ENCODE measurements around the gene KCNAB1. TPM values are rescaled to one million over a fixed set of nuclear protein-coding genes. Genes with fewer than 3 reads are reported as not detected.
"Not testable (repeated sequence)": the region's sequence is repeated elsewhere in the genome, so short reads cannot be mapped to it uniquely, and the experiment has no call there.

Gene KCNAB1
- total RNA-seq, 1 experiment from 2014 or later = not detected

GRCh38 chr3:156563900-156564682 is 443.7 kb downstream of the KCNAB1 start:
- Histone ChIP-seq H3K4me2 (ENCODE audit: low read length) (no peak overlapping the region), H3K27me3 (ENCODE audit: low read length) (no peaks in the 10 kb centered on the region), H3K36me3 (ENCODE audit: low read depth, low read length) (no peaks in the 10 kb centered on the region), H3K79me2 (ENCODE audit: low read length) (no peaks in the 10 kb centered on the region), H3K9me3 (ENCODE audit: low read length) (no peaks in the 10 kb centered on the region), H3K4me1 (ENCODE audit: insufficient read depth, low read length) (no peaks in the 10 kb centered on the region), H3F3A (ENCODE audit: low read length, unreplicated experiment) (no peaks in the 10 kb centered on the region), H4K20me1 (ENCODE audit: low read length) (no peaks in the 10 kb centered on the region), H3K4me3 (ENCODE audit: low read length) (no peak overlapping the region), H3K9ac (ENCODE audit: low read length) (no peak overlapping the region), H2AFZ (ENCODE audit: low read length) (no peak overlapping the region), H3K9me2 (replicated peaks; ENCODE audit: low read length) (no peaks in the 10 kb centered on the region), H3K27ac (ENCODE audit: low read length) (no peak overlapping the region)
- TF ChIP-seq CTCF (conservative IDR thresholded peaks at IDR 0.05; ENCODE audit: low read depth, low read length) (no peak), EZH2 (IDR thresholded peaks at IDR 0.05; ENCODE audit: low read length, unreplicated experiment) (no peak), EZH2phosphoT487 (IDR thresholded peaks at IDR 0.05; ENCODE audit: borderline replicate concordance, low read length) (no peak)
- intact Hi-C loops (cut with micrococcal nuclease) = no loop called here
- no TSS peak for BruUV-seq (replicated peaks)
- DNase-seq = no peak
- ChIA-PET CTCF (no interaction called here), POLR2A (ENCODE audit: unreplicated experiment) (no interaction called here)
- ATAC-seq = no peak

- H4K20me1 ChIP-seq (ENCODE audit: low read length); ATAC-seq; H3K4me3 ChIP-seq (ENCODE audit: low read length); H3K36me3 ChIP-seq (ENCODE audit: low read depth, low read length); POLR2A ChIA-PET (ENCODE audit: unreplicated experiment); H3F3A ChIP-seq (ENCODE audit: low read length, unreplicated experiment); H3K27me3 ChIP-seq (ENCODE audit: low read length); H3K27ac ChIP-seq (ENCODE audit: low read length); H3K4me1 ChIP-seq (ENCODE audit: insufficient read depth, low read length); H2AFZ ChIP-seq (ENCODE audit: low read length); H3K9me2 ChIP-seq (replicated peaks; ENCODE audit: low read length); H3K79me2 ChIP-seq (ENCODE audit: low read length); BruUV-seq (replicated peaks); intact Hi-C loops (cut with micrococcal nuclease); H3K9ac ChIP-seq (ENCODE audit: low read length); H3K4me2 ChIP-seq (ENCODE audit: low read length); H3K9me3 ChIP-seq (ENCODE audit: low read length); DNase-seq: not testable (repeated sequence)
- CTCF ChIA-PET = interaction anchor here (0.6 kb wide), 1 partner anchor 181 kb away, joined by 3 read pairs; no protein-coding TSS in a partner anchor
Observed at GRCh38 chr3:156569016-156569415, 448.6 kb downstream of the KCNAB1 start.

DNA sequence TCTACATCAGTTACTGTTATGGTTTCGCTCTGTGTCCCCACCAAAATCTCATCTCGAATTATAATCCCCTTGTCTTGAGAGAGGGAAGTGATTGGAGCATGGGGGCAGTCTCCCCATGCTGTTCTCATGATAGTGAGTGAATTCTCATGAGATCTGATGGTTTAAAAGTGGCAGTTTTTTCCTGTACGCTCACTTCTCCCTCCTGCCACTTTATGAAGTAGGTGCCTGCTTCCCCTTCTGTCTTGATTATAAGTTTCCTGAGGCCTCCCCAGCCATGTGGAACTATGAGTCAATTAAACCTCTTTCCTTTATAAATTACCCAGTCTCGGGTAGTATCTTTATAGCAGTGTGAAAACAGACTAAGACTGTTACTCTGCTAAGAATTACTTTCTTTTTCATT is 449.5 kb downstream of the KCNAB1 start:
- H3K9me2 ChIP-seq (replicated peaks; ENCODE audit: low read length); H3K9me3 ChIP-seq (ENCODE audit: low read length); H3K4me2 ChIP-seq (ENCODE audit: low read length); H2AFZ ChIP-seq (ENCODE audit: low read length); ATAC-seq; H3K27me3 ChIP-seq (ENCODE audit: low read length); H3K4me3 ChIP-seq (ENCODE audit: low read length); H3K9ac ChIP-seq (ENCODE audit: low read length); POLR2A ChIA-PET (ENCODE audit: unreplicated experiment); CTCF ChIA-PET; intact Hi-C loops (cut with micrococcal nuclease); H3K79me2 ChIP-seq (ENCODE audit: low read length); H4K20me1 ChIP-seq (ENCODE audit: low read length); H3K4me1 ChIP-seq (ENCODE audit: insufficient read depth, low read length); BruUV-seq (replicated peaks); DNase-seq; H3K36me3 ChIP-seq (ENCODE audit: low read depth, low read length); H3K27ac ChIP-seq (ENCODE audit: low read length); H3F3A ChIP-seq (ENCODE audit: low read length, unreplicated experiment): not testable (repeated sequence)

GRCh38 chr3:156575641-156576040 is 455.3 kb downstream of the KCNAB1 start:
- POLR2A ChIA-PET (ENCODE audit: unreplicated experiment) = no interaction called here
- no peaks in the 10 kb centered on the region for H3K27me3 ChIP-seq (ENCODE audit: low read length)
- H3K4me1 ChIP-seq (ENCODE audit: insufficient read depth, low read length) = no peaks in the 10 kb centered on the region; the same call in 1 of the 2 replicates
- no peak for TF ChIP-seq CTCF (conservative IDR thresholded peaks at IDR 0.05; ENCODE audit: low read depth, low read length)
- TF ChIP-seq EZH2 (IDR thresholded peaks at IDR 0.05; ENCODE audit: low read length, unreplicated experiment) = no peak
- TF ChIP-seq EZH2phosphoT487 (IDR thresholded peaks at IDR 0.05; ENCODE audit: borderline replicate concordance, low read length) = no peak
- H4K20me1 ChIP-seq (ENCODE audit: low read length) = no peaks in the 10 kb centered on the region
- BruUV-seq (replicated peaks) = no TSS peak
- no peak for ATAC-seq
- intact Hi-C loops (cut with micrococcal nuclease) = no loop called here
- no peak overlapping the region for H3K27ac ChIP-seq (ENCODE audit: low read length)
- H3K79me2 ChIP-seq (ENCODE audit: low read length) = no peaks in the 10 kb centered on the region
- no peaks in the 10 kb centered on the region for H3K9me3 ChIP-seq (ENCODE audit: low read length)
- DNase-seq = no peak
- H3K9me2 ChIP-seq (replicated peaks; ENCODE audit: low read length) = no peaks in the 10 kb centered on the region
- no peak overlapping the region for H2AFZ ChIP-seq (ENCODE audit: low read length)
- no peak overlapping the region for H3K9ac ChIP-seq (ENCODE audit: low read length)
- no peak overlapping the region for H3K4me2 ChIP-seq (ENCODE audit: low read length)
- H3K4me3 ChIP-seq (ENCODE audit: low read length) = no peak overlapping the region
- CTCF ChIA-PET = no interaction called here
- H3F3A ChIP-seq (ENCODE audit: low read length, unreplicated experiment) = no peaks in the 10 kb centered on the region
- no peaks in the 10 kb centered on the region for H3K36me3 ChIP-seq (ENCODE audit: low read depth, low read length)

All from PC-3 (cell line).